HG02981 (cell line): ENCODE data around the gene DMD.

Experiments used
- ATAC-seq: cut with Tn5 transposase; IDR thresholded peaks from one replicate; pipeline ENCODE4 v1.9.1; 2021; ENCODE audit warnings: mild to moderate bottlenecking, moderate library complexity; ENCODE audit not compliant: unreplicated experiment

The DMD gene

GRCh38 chrX:31547816-31548215, 1663.5 kb downstream of the DMD start:
- ATAC-seq, result no peak

GRCh38 chrX:31547416-31547815, 1663.9 kb downstream of the DMD start:
- ATAC-seq, result no peak

- no peak for ATAC-seq
Observed at GRCh38 chrX:31546126-31546525, 1665.2 kb downstream of the DMD start.

- no peak for ATAC-seq
Observed at GRCh38 chrX:31545726-31546125, 1665.6 kb downstream of the DMD start.

- no peak for ATAC-seq
Observed at GRCh38 chrX:31545191-31545590, 1666.2 kb downstream of the DMD start.

- ATAC-seq, result no peak
Observed at GRCh38 chrX:31543634-31544033, 1667.7 kb downstream of the DMD start.

- ATAC-seq, result no peak
Observed at GRCh38 chrX:31542566-31542965, 1668.8 kb downstream of the DMD start.

- no peak for ATAC-seq
Observed at GRCh38 chrX:31540313-31540712, 1671.0 kb downstream of the DMD start.

GRCh38 chrX:31527455-31528126, 1683.8 kb downstream of the DMD start:
- no peak for ATAC-seq

GRCh38 chrX:31523884-31524536, 1687.3 kb downstream of the DMD start:
- no peak for ATAC-seq

GRCh38 chrX:31522760-31523159, 1688.6 kb downstream of the DMD start:
- ATAC-seq, result no peak

- no peak for ATAC-seq
Observed at GRCh38 chrX:31521941-31522340, 1689.4 kb downstream of the DMD start.

- ATAC-seq, result no peak
Observed at GRCh38 chrX:31516527-31516926, 1694.8 kb downstream of the DMD start.

- no peak for ATAC-seq
Observed at GRCh38 chrX:31508338-31508737, 1703.0 kb downstream of the DMD start.

GRCh38 chrX:31506928-31507327, 1704.4 kb downstream of the DMD start:
- ATAC-seq, result no peak

- no peak for ATAC-seq
Observed at GRCh38 chrX:31506360-31506759, 1705.0 kb downstream of the DMD start.

GRCh38 chrX:31500921-31501320, 1710.4 kb downstream of the DMD start:
- no peak for ATAC-seq

- ATAC-seq, result no peak
Observed at GRCh38 chrX:31499109-31499508, 1712.2 kb downstream of the DMD start.

GRCh38 chrX:31497086-31497485, 1714.3 kb downstream of the DMD start:
- no peak for ATAC-seq

GRCh38 chrX:31487951-31488350, 1723.4 kb downstream of the DMD start:
- ATAC-seq, result no peak

- ATAC-seq, result no peak
Observed at GRCh38 chrX:31483336-31483735, 1728.0 kb downstream of the DMD start.

- ATAC-seq, result no peak
Observed at GRCh38 chrX:31480696-31481095, 1730.7 kb downstream of the DMD start.

GRCh38 chrX:31471229-31471628, 1740.1 kb downstream of the DMD start:
- ATAC-seq, result no peak
